ENCODE measurements around the gene BCKDHA. TPM values are rescaled to one million over a fixed set of nuclear protein-coding genes. Genes with fewer than 3 reads are reported as not detected.

BCKDHA gene
- total and polyA plus RNA-seq, 2 donors (not counting 1 experiment from before 2014, with no cell fraction given), result 11.2 to 30.7 TPM

- Histone ChIP-seq H3K4me1 (ENCODE audit: control insufficient read depth, extremely low read depth, insufficient read depth, low read length) (no peaks in the 10 kb centered on the region), H3K4me3 (replicated peaks in 1 of 4; ENCODE audit: control extremely low read depth in 1 of 4, insufficient read depth in 1 of 4, low read depth in 3 of 4, low read length in 4 of 4) (no peak overlapping the region), H3K27ac (ENCODE audit: insufficient read depth, low read length) (no peak overlapping the region), H3K79me2 (ENCODE audit: control insufficient read depth, insufficient read depth, low read length) (peaks cover 11% of the 10 kb centered on the region), H3K9ac (ENCODE audit: insufficient read depth, low read length) (no peak overlapping the region), H3K27me3 (ENCODE audit: control insufficient read depth, insufficient read depth, low read length) (no peaks in the 10 kb centered on the region), H3K4me2 (ENCODE audit: extremely low read depth, insufficient read depth, low read length) (no peak overlapping the region), H3K36me3 (ENCODE audit: control insufficient read depth, insufficient read depth, low read length) (no peaks in the 10 kb centered on the region), H3K9me3 (ENCODE audit: control insufficient read depth, insufficient read depth, low read depth, low read length) (no peaks in the 10 kb centered on the region), H2AFZ (ENCODE audit: low read length) (no peak overlapping the region), H4K20me1 (ENCODE audit: control insufficient read depth, extremely low read depth, insufficient read depth, low read length) (no peaks in the 10 kb centered on the region)
- TF ChIP-seq CTCF (conservative IDR thresholded peaks at IDR 0.05 in 1 of 2, IDR thresholded peaks at IDR 0.05 in 1 of 2; ENCODE audit: low read depth in 1 of 2, low read length in 2 of 2), result no peak
- no peak for DNase-seq (ENCODE audit: low read depth in 2 of 2)
These were observed 40.5 kb upstream of the BCKDHA start for GRCh38 chr19:41356984-41357739.

- Histone ChIP-seq H3K79me2 (ENCODE audit: control insufficient read depth, insufficient read depth, low read length) (peaks cover 5% of the 10 kb centered on the region), H3K9me3 (ENCODE audit: control insufficient read depth, insufficient read depth, low read depth, low read length) (no peaks in the 10 kb centered on the region), H3K27ac (ENCODE audit: insufficient read depth, low read length) (no peak overlapping the region), H4K20me1 (ENCODE audit: control insufficient read depth, extremely low read depth, insufficient read depth, low read length) (no peaks in the 10 kb centered on the region), H3K27me3 (ENCODE audit: control insufficient read depth, insufficient read depth, low read length) (no peaks in the 10 kb centered on the region), H3K9ac (ENCODE audit: insufficient read depth, low read length) (no peak overlapping the region), H3K4me2 (ENCODE audit: extremely low read depth, insufficient read depth, low read length) (no peak overlapping the region), H3K36me3 (ENCODE audit: control insufficient read depth, insufficient read depth, low read length) (no peaks in the 10 kb centered on the region), H3K4me3 (replicated peaks in 1 of 4; ENCODE audit: control extremely low read depth in 1 of 4, insufficient read depth in 1 of 4, low read depth in 3 of 4, low read length in 4 of 4) (no peak overlapping the region), H3K4me1 (ENCODE audit: control insufficient read depth, extremely low read depth, insufficient read depth, low read length) (no peaks in the 10 kb centered on the region), H2AFZ (ENCODE audit: low read length) (no peak overlapping the region)
- TF ChIP-seq CTCF (conservative IDR thresholded peaks at IDR 0.05 in 1 of 2, IDR thresholded peaks at IDR 0.05 in 1 of 2; ENCODE audit: low read depth in 1 of 2, low read length in 2 of 2) (no peak), EZH2 (IDR thresholded peaks at IDR 0.05; ENCODE audit: low read length, missing control alignments) (no peak)
- no peak for DNase-seq (ENCODE audit: low read depth in 2 of 2)
These were observed 39.9 kb upstream of the BCKDHA start for GRCh38 chr19:41357746-41358145.

GRCh38 chr19:41359741-41360140 lies 37.9 kb upstream of the BCKDHA start:
- H3K4me2 ChIP-seq (ENCODE audit: extremely low read depth, insufficient read depth, low read length), result no peak overlapping the region
- DNase-seq (ENCODE audit: low read depth in 2 of 2), result no peak
- H3K27me3 ChIP-seq (ENCODE audit: control insufficient read depth, insufficient read depth, low read length), result no peaks in the 10 kb centered on the region
- H3K4me3 ChIP-seq (replicated peaks in 1 of 4; ENCODE audit: control extremely low read depth in 1 of 4, insufficient read depth in 1 of 4, low read depth in 3 of 4, low read length in 4 of 4), result no peak overlapping the region
- H3K36me3 ChIP-seq (ENCODE audit: control insufficient read depth, insufficient read depth, low read length), result no peaks in the 10 kb centered on the region
- peaks cover 3% of the 10 kb centered on the region for H3K79me2 ChIP-seq (ENCODE audit: control insufficient read depth, insufficient read depth, low read length)
- TF ChIP-seq CTCF (conservative IDR thresholded peaks at IDR 0.05 in 1 of 2, IDR thresholded peaks at IDR 0.05 in 1 of 2; ENCODE audit: low read depth in 1 of 2, low read length in 2 of 2), result no peak
- TF ChIP-seq EZH2 (IDR thresholded peaks at IDR 0.05; ENCODE audit: low read length, missing control alignments), result no peak
- H4K20me1 ChIP-seq (ENCODE audit: control insufficient read depth, extremely low read depth, insufficient read depth, low read length), result no peaks in the 10 kb centered on the region
- no peak overlapping the region for H3K9ac ChIP-seq (ENCODE audit: insufficient read depth, low read length)
- H2AFZ ChIP-seq (ENCODE audit: low read length), result no peak overlapping the region
- peaks cover 2% of the 10 kb centered on the region for H3K4me1 ChIP-seq (ENCODE audit: control insufficient read depth, extremely low read depth, insufficient read depth, low read length)
- no peaks in the 10 kb centered on the region for H3K9me3 ChIP-seq (ENCODE audit: control insufficient read depth, insufficient read depth, low read depth, low read length)
- H3K27ac ChIP-seq (ENCODE audit: insufficient read depth, low read length), result no peak overlapping the region
